Vagina (tissue), 2 donors: ENCODE data around the gene CALML4.

Source experiments
- CTCF ChIP-seq, 3 experiments: fragments of 450-650 bp in 2 of 3; fragments of 200-600 bp in 1 of 3; sonication (generic) in 1 of 3; IDR thresholded peaks; one replicate each; pipeline ENCODE4 v1.5.1; 2017 to 2019; ENCODE audit warnings: antibody characterized with exemption in 3 of 3, mild to moderate bottlenecking in 2 of 3, moderate library complexity in 2 of 3
- POLR2A ChIP-seq, 2 donors: fragments of 450-650 bp; IDR thresholded peaks; one replicate each; pipeline ENCODE4 v1.6.1; 2017; ENCODE audit warnings: antibody characterized with exemption in 2 of 2, mild to moderate bottlenecking in 2 of 2, moderate library complexity in 2 of 2
- POLR2AphosphoS5 ChIP-seq, 2 donors: sonication (generic); formaldehyde crosslinking; IDR thresholded peaks; one replicate each; pipeline ENCODE4 v1.9.0; 2017; ENCODE audit warnings: antibody characterized with exemption in 2 of 2, mild to moderate bottlenecking in 2 of 2, low read depth in 1 of 2; ENCODE audit not compliant: insufficient read depth in 1 of 2

GRCh38 chr15:68224546-68225250 lies 19.6 kb upstream of the CALML4 start:
- no peak for TF ChIP-seq CTCF (IDR thresholded peaks at IDR 0.05)
- TF ChIP-seq POLR2AphosphoS5 (IDR thresholded peaks at IDR 0.05; ENCODE audit: insufficient read depth in 1 of 2, low read depth in 1 of 2): no peak
- TF ChIP-seq POLR2A (IDR thresholded peaks at IDR 0.05): no peak
